Trophoblast cell (in vitro differentiated cells and primary cell): ENCODE measurements around the gene PDPK1.
A peak's percentile ranks its signal among the peaks of the same experiment; 100 is the strongest.

Experiments
- DNase-seq, 2 donors: peaks; one replicate each; pipeline ENCODE4 v3.0.0-alpha.2; 2016
- H2AFZ ChIP-seq: 2 replicates; pipeline ENCODE4 v1.6.1; 2013; ENCODE audit warnings: low read length, moderate library complexity, mild to moderate bottlenecking; ENCODE audit not compliant: insufficient read depth, poor library complexity
- H2AK5ac ChIP-seq: 2 replicates; pipeline ENCODE4 v1.6.1; 2013; ENCODE audit warnings: mild to moderate bottlenecking, low read length
- H2BK120ac ChIP-seq: 2 replicates; pipeline ENCODE4 v1.6.1; 2013; ENCODE audit warnings: low read length, mild to moderate bottlenecking, moderate library complexity; ENCODE audit not compliant: insufficient read depth, poor library complexity
- H2BK12ac ChIP-seq: 2 replicates; pipeline ENCODE4 v1.6.1; 2013; ENCODE audit warnings: mild to moderate bottlenecking, low read length, moderate library complexity
- H2BK5ac ChIP-seq: 2 replicates; pipeline ENCODE4 v1.6.1; 2013; ENCODE audit warnings: low read length, low read depth, moderate library complexity, mild to moderate bottlenecking; ENCODE audit not compliant: poor library complexity
- H3K14ac ChIP-seq: 2 replicates; pipeline ENCODE4 v1.6.1; 2013; ENCODE audit warnings: mild to moderate bottlenecking, low read length
- H3K18ac ChIP-seq: 2 replicates; pipeline ENCODE4 v1.6.1; 2013; ENCODE audit warnings: mild to moderate bottlenecking, low read length
- H3K23ac ChIP-seq: 2 replicates; pipeline ENCODE4 v1.6.1; 2013; ENCODE audit warnings: low read length
- H3K27ac ChIP-seq: 2 replicates; pipeline ENCODE4 v1.5.1; 2013; ENCODE audit warnings: low read depth, mild to moderate bottlenecking, inconsistent platforms, low read length, moderate library complexity
- H3K27me3 ChIP-seq: 2 replicates; pipeline ENCODE4 v1.6.1; 2013; ENCODE audit warnings: inconsistent platforms, mild to moderate bottlenecking, low read length, moderate library complexity; ENCODE audit not compliant: insufficient read depth
- H3K36me3 ChIP-seq, 2 experiments: 1 replicate in 1 of 2; 2 replicates in 1 of 2; pipeline ENCODE4 v1.6.1; 2013; ENCODE audit warnings: low read length in 2 of 2, mild to moderate bottlenecking in 2 of 2, moderate library complexity in 1 of 2; ENCODE audit not compliant: insufficient read depth in 2 of 2, control insufficient read depth in 1 of 2
- H3K4ac ChIP-seq: 2 replicates; pipeline ENCODE4 v1.6.1; 2013; ENCODE audit warnings: low read depth, mild to moderate bottlenecking, low read length, moderate library complexity
- H3K4me1 ChIP-seq, 2 experiments: 1 replicate in 1 of 2; 2 replicates in 1 of 2; pipeline ENCODE4 v1.6.1; 2013; ENCODE audit warnings: low read length in 2 of 2, mild to moderate bottlenecking in 2 of 2, moderate library complexity in 1 of 2; ENCODE audit not compliant: insufficient read depth in 2 of 2, control insufficient read depth in 1 of 2
- H3K4me2 ChIP-seq: 2 replicates; pipeline ENCODE4 v1.6.1; 2013; ENCODE audit warnings: inconsistent platforms, mild to moderate bottlenecking, low read length, moderate library complexity
- H3K4me3 ChIP-seq: 2 replicates; pipeline ENCODE4 v1.5.1; 2013; ENCODE audit warnings: mild to moderate bottlenecking, low read depth, low read length, inconsistent platforms
- H3K79me1 ChIP-seq: one replicate; pipeline ENCODE4 v1.6.1; 2013; ENCODE audit warnings: low read length
- H3K79me2 ChIP-seq: 2 replicates; pipeline ENCODE4 v1.6.1; 2013; ENCODE audit warnings: low read length, mild to moderate bottlenecking; ENCODE audit not compliant: control insufficient read depth, insufficient read depth, poor library complexity
- H3K9ac ChIP-seq: 2 replicates; pipeline ENCODE4 v1.6.1; 2013; ENCODE audit warnings: mild to moderate bottlenecking, low read length
- H3K9me3 ChIP-seq: 2 replicates; pipeline ENCODE4 v1.6.1; 2013; ENCODE audit warnings: low read depth, mild to moderate bottlenecking, control low read depth, inconsistent platforms, low read length; ENCODE audit not compliant: insufficient read depth
- H4K12ac ChIP-seq: 2 replicates; pipeline ENCODE4 v1.6.1; 2013; ENCODE audit warnings: low read depth, mild to moderate bottlenecking, low read length, moderate library complexity
- H4K8ac ChIP-seq: 2 replicates; pipeline ENCODE4 v1.6.1; 2013; ENCODE audit warnings: low read depth, mild to moderate bottlenecking, low read length, moderate library complexity
- H4K91ac ChIP-seq: one replicate; pipeline ENCODE4 v1.6.1; 2013; ENCODE audit warnings: low read depth, mild to moderate bottlenecking, low read length, moderate library complexity
- WGBS: extraction: QIAGEN DNeasy Blood & Tissue Kit; methylation state at CpG from one replicate; pipeline ENCODE4 v1.1.7; 2013; ENCODE audit warnings: missing lambda C conversion rate; ENCODE audit not compliant: insufficient read length, insufficient coverage; ENCODE audit errors: extremely low coverage; 5-methylcytosine and 5-hydroxymethylcytosine counted together

Gene PDPK1

DNA sequence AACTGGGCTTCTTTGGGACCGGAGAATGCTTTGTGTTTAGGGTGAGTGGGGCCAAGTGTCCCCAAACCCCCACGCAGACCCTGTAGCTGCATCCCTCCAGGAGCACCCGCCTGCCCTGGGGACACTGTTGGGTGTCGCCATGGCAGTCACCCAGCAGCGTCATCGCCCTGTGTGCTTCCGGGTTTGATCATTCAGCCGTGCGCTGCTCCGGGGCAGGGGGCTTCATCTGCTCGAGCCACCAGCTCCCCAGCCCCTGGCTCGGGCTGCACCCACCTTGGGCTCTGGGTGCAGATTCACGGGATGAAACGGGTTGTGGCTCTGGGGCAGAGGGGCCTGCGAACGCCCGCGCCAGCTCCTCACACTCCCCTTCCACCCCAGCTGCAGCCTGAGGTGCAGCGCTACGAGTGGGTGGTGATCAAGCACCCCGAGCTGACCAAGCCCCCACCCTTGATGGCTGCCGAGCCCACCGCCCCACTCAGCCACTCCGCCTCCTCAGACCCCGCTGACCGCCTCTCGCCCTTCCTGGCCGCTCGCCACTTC lies 37.9 kb upstream of the PDPK1 start:
- no peak overlapping the region for H3K4me2 ChIP-seq
- WGBS = no CpG with 5 or more reads among the region's 29 CpGs
- H2BK5ac ChIP-seq = no peak overlapping the region
- no peak overlapping the region for H3K27ac ChIP-seq
- no peak overlapping the region for H2AK5ac ChIP-seq
- H2BK12ac ChIP-seq = no peak overlapping the region
- H3K27me3 ChIP-seq = no peaks in the 10 kb centered on the region
- H3K4me1 ChIP-seq = peaks cover 2 to 3% of the 10 kb centered on the region in 2 experiments
- H4K8ac ChIP-seq = no peak overlapping the region
- no peak for DNase-seq
- H4K12ac ChIP-seq = no peak overlapping the region
- H3K4ac ChIP-seq = no peak overlapping the region
- no peak overlapping the region for H2BK120ac ChIP-seq
- no peaks in the 10 kb centered on the region for H3K79me2 ChIP-seq
- no peaks in the 10 kb centered on the region for H3K9me3 ChIP-seq
- H3K36me3 ChIP-seq = peaks cover 17 to 20% of the 10 kb centered on the region in 2 experiments
- H3K9ac ChIP-seq = no peak overlapping the region
- no peak overlapping the region for H3K23ac ChIP-seq
- no peak overlapping the region for H3K4me3 ChIP-seq
- H2AFZ ChIP-seq = no peak overlapping the region
- H3K14ac ChIP-seq = no peak overlapping the region
- no peak overlapping the region for H4K91ac ChIP-seq
- no peak overlapping the region for H3K18ac ChIP-seq
- no peaks in the 10 kb centered on the region for H3K79me1 ChIP-seq

DNA sequence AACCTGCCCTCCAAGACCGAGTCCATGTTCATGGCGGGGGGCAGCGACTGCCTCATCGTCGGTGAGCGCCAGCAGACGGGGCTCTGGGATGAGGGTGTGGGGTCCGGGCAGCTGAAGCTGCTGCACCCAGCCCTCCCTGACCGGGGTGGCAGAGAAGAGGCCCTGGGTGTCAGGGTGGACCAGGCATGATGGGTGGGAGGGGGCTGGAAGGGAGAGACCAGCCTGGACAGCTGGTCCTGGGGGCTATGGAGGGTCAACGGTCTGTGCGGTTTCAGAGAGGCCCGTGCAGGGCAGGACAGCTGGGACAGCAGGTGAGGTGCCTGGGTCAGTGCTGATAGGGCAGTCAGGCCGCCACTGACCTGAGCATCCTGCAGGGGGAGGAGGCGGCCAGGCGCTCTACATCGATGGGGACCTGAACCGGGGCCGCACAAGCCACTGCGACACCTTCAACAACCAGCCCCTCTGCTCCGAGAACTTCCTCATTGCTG lies 37.3 kb upstream of the PDPK1 start:
- no peaks in the 10 kb centered on the region for H3K79me1 ChIP-seq
- peaks cover 2 to 3% of the 10 kb centered on the region in 2 experiments for H3K4me1 ChIP-seq
- no peak overlapping the region for H3K27ac ChIP-seq
- H3K14ac ChIP-seq = no peak overlapping the region
- H3K4me3 ChIP-seq = no peak overlapping the region
- no peak overlapping the region for H4K91ac ChIP-seq
- no peak overlapping the region for H3K18ac ChIP-seq
- H2AK5ac ChIP-seq = no peak overlapping the region
- no peaks in the 10 kb centered on the region for H3K9me3 ChIP-seq
- no peak overlapping the region for H3K4ac ChIP-seq
- no peak overlapping the region for H2AFZ ChIP-seq
- H3K4me2 ChIP-seq = no peak overlapping the region
- no peak overlapping the region for H3K9ac ChIP-seq
- no peak overlapping the region for H4K12ac ChIP-seq
- H2BK12ac ChIP-seq = no peak overlapping the region
- peaks cover 17 to 20% of the 10 kb centered on the region in 2 experiments for H3K36me3 ChIP-seq
- no peak overlapping the region for H3K23ac ChIP-seq
- WGBS = no CpG with 5 or more reads among the region's 20 CpGs
- no peak overlapping the region for H4K8ac ChIP-seq
- no peak overlapping the region for H2BK5ac ChIP-seq
- no peaks in the 10 kb centered on the region for H3K79me2 ChIP-seq
- H3K27me3 ChIP-seq = no peaks in the 10 kb centered on the region
- no peak for DNase-seq
- H2BK120ac ChIP-seq = no peak overlapping the region

DNA sequence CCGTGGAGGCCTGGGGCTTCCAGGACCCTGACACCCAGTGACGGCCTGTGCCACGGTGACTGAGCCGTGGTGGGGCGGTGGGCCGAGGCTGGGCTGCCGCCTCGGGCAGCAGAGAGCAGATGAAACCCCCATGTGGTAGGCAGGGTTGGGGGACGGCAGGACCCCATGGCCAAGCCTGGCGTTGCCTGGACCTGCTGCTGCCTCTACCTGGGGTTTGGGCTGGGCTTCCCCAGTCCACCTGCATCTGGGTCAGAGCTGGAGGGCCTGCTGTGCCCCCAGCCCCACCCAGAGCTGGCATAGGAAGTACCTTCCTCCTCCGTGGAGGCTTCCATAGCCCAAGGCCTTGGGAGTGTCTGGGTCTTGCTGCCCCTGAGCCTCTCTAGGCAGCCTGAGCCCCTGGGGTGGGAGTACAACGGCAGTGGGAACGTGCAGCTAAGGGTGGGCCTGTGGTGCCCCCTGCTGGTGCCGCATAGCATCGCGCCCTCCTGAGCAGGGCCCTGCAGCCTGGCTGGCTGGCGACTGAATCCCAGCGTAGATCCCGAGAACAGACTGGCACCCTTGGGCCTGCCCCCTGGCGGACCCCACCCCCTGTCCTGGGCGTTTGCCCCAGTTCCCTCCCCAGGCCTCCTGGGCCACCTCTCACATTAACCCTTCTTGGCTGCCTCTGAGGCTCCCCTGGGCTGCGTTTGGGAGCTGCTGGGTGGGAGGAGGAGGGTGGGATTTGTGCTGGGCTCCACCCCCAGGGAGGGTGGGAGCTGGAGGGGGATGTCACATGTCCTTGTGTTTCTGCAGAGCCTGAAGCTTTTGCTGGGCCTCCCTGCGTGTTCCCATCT lies 36.7 kb upstream of the PDPK1 start:
- Histone ChIP-seq H3K27me3 (no peaks in the 10 kb centered on the region), H3K4me1 (peaks cover 2 to 3% of the 10 kb centered on the region in 2 experiments), H4K91ac (no peak overlapping the region), H2AFZ (peak overlapping the region; percentile 24), H3K23ac (no peak overlapping the region), H3K9ac (no peak overlapping the region), H4K8ac (no peak overlapping the region), H2BK120ac (no peak overlapping the region), H3K36me3 (peaks cover 16 to 17% of the 10 kb centered on the region in 2 experiments), H3K79me1 (no peaks in the 10 kb centered on the region), H3K79me2 (no peaks in the 10 kb centered on the region), H2BK12ac (no peak overlapping the region), H3K14ac (no peak overlapping the region), H4K12ac (no peak overlapping the region), H3K18ac (no peak overlapping the region), H3K4me3 (peak overlapping the region; percentile 64), H3K4me2 (peak overlapping the region; percentile 82), H2BK5ac (no peak overlapping the region), H2AK5ac (no peak overlapping the region), H3K27ac (no peak overlapping the region), H3K4ac (no peak overlapping the region), H3K9me3 (no peaks in the 10 kb centered on the region)
- peak; percentile 83 to 88 for DNase-seq
- no CpG with 5 or more reads among the region's 23 CpGs for WGBS

DNA sequence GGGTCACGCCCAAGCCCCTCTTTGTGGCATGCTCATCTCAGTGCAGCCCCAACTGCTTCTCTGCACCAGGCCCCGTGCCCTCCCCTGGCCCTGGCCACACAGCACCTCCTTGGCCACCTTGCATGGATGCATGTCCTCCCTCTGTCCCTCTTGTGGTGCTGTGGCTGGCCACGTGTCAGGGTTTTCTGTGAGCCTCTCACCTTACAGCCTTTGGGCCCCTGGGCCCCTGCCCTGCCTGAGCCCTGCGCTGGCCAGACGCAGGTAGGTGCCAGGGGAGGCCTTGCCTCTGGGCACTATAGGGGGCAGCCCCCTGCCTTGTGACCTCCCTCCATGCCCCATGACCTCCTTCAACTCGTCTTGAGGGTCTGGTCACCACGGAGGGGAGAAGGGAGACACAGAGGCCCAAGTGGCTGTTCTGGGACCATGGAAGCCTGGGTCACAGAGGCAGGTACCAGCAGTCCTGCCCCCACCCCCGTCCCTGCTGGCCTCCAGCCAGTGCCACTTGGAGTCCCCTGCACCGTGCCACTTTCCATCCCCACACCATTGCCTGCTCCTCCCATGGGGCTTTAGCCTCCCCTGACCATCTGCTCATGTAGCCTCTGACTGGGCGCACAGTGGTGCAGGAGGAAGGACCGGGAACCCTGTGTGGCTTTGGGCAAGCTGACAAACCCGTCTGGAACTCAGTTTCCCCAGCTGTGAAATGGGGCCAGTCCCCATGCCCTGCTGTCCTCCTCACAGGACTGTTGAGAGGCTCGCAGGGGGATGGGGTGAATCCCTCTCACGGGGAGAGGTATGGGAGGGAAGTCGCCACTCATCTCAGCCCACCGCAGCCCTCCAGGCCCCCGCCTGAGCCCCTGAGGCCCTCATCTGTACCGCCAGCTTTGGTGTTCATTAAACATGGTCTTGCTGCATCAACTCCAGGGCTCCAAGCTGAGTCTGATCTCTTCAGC lies 35.6 kb upstream of the PDPK1 start:
- H3K9me3 ChIP-seq = no peaks in the 10 kb centered on the region
- no peak overlapping the region for H4K91ac ChIP-seq
- peak overlapping the region; percentile 42 for H2AK5ac ChIP-seq
- no peak overlapping the region for H2BK5ac ChIP-seq
- no peak overlapping the region for H4K8ac ChIP-seq
- no peak overlapping the region for H3K14ac ChIP-seq
- no peak overlapping the region for H2BK120ac ChIP-seq
- peaks cover 7% of the 10 kb centered on the region in 2 experiments for H3K36me3 ChIP-seq
- DNase-seq = no peak
- H3K4me2 ChIP-seq = no peak overlapping the region
- no peak overlapping the region for H2BK12ac ChIP-seq
- peaks cover under 1 to 3% of the 10 kb centered on the region in 2 experiments for H3K4me1 ChIP-seq
- H3K9ac ChIP-seq = no peak overlapping the region
- H3K4ac ChIP-seq = no peak overlapping the region
- no peak overlapping the region for H3K23ac ChIP-seq
- no peaks in the 10 kb centered on the region for H3K79me1 ChIP-seq
- WGBS = no CpG with 5 or more reads among the region's 18 CpGs
- H4K12ac ChIP-seq = no peak overlapping the region
- H3K79me2 ChIP-seq = no peaks in the 10 kb centered on the region
- no peak overlapping the region for H3K27ac ChIP-seq
- no peak overlapping the region for H2AFZ ChIP-seq
- no peak overlapping the region for H3K18ac ChIP-seq
- no peaks in the 10 kb centered on the region for H3K27me3 ChIP-seq
- peak overlapping the region; percentile 3 for H3K4me3 ChIP-seq
